ENCODE data around the gene KCTD1.

GRCh38 chr18:26436176-26437051, 111.9 kb downstream of the KCTD1 start:
- TF ChIP-seq CTCF (IDR thresholded peaks at IDR 0.05; ENCODE audit: low read length) (no peak), EZH2 (optimal IDR thresholded peaks at IDR 0.05; ENCODE audit: low read depth, low read length) (no peak), EZH2phosphoT487 (IDR thresholded peaks at IDR 0.05; ENCODE audit: low read length) (no peak)

All from MM.1S (cell line).